K562 treated with DMSO at 1 percent for 24 hours (cell line): ENCODE measurements around the gene USB1. TPM values are rescaled to one million over a fixed set of nuclear protein-coding genes. Genes with fewer than 3 reads are reported as not detected.

Experiments
- total RNA-seq: library from RNA; unstranded; fragments of 300-600 nt; gene quantifications from 2 replicates; pipeline ENCODE4 v1.2.3, GENCODE V29; 2022; ENCODE audit warnings: low read depth; ENCODE audit not compliant: insufficient read depth

USB1 gene
- total RNA-seq: 93.4 and 98.8 TPM in 2 replicates

DNA sequence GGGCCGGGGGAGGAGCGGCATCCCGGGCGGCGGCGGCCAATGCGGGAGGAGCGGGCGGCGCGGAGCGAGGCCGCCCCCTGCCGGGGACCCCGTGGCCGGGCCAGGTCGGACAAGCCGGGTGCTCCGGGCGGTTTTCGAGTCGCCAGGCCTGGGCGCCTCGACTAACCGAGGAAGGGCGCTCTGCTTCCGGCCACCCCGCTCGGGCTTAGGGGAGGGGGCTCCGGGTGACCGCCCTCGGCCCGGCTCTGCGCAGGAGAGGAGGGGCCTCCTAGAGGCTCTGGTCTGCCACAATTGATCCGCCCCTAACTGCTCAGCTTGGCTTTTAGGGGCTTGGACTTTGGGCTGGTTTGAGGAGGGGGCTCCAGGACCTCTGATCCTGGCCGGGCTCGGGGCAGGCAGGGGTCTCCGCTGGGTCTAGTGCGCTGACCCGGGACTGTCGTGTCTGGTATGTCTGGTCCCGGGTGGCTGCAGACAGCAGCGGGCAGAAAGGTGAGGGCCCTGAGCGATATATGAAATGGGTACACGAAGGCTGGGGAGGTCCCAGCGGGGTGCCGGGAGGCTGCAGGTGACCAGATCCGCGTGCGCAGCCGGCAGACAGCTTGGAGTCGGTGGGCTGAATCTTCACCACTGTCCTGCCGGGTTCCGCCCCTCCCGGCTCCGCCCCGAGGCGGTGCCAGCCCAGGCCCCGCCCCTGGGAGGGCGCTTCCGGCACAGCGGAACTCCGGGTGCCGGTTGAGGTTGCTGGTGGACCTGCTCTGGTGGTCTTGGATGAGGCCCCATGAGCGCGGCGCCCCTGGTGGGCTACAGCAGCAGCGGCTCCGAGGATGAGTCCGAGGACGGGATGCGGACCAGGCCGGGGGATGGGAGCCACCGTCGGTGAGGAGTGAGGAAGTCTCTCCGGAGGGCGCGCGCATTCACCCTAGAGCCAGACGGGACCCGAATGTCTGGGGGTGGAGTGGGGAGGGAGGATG is at the start of gene USB1:
Gene USB1, plus strand, starts transcription at position 702 of the 971 bp plus-strand sequence. Its CDS starts 77 bp downstream, at position 779.

DNA sequence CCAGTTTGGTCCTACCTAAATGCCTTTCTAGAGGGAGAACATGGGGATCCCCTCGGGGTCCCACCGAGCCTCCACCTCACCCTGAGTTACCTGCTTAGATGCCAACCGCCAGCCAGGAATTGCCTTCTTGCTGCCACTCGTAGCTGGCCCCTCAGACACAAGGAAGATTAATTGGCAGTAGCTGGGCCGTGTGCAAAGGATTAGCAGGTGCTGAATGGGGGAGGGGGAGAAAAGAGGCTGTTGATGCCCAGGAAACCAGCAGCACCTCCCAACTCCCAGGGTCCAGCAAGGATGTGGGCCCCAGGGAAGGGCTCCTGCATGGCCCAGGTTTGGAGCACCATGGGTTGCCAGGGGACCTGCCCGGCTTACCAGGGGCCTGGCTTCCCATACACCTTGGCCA is 30.2 kb upstream of the USB1 start, which contains the start of gene CNGB1:
Gene CNGB1, minus strand, starts transcription at position 159 of the 400 bp plus-strand sequence. CDS start 3,842 bp downstream, outside the sequence.

GRCh38 chr16:57999971-58000705 is 1.1 kb upstream of the USB1 start, which contains the start of gene ZNF319:
Gene ZNF319 (minus strand): TSS chr16:58000672. CDS start chr16:57998265, 2,407 bp downstream.

DNA sequence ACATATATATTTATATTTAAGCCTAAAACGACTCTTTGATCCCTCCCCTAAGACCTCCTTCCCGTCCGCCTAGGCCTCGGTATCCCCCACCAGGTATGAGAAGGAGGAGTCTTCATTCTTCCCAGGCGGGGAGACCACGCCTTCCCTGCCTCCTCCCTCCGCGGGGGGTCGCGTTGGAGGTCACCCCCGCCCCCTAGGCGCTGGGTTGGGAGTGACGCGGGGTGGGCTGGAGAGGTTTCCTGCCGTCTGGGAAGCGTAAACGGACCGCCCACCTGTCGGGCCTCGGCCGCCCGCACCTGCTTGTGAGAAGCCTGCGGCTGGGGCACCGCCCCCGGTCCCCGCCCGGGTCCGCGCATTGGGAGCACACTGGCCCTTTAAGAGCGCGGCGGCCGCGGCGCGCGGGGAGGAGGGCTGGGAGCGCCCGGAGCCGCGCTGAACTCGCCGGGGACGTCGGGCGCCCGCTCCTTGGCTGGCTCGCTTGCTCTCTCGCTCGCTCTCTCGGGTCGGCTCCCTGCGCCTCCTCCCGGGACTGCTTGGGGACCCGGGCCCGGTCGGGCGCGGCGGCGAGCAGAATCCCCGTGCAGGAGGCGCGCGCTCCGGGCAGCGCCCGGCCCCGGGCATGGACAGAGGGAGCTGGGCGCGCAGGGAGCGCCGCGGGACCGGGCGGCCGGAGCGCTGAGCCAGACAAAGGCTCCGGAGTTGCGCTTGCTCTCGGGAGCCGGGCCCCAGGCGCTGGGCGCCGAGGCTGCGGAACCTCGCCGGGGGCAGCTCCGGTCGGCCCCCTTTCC is 24.3 kb downstream of the USB1 start, which contains the start of gene MMP15:
Gene MMP15, plus strand, starts transcription at position 404 of the 788 bp plus-strand sequence. CDS start 597 bp downstream, outside the sequence.

Other genes with a start within 250 kb of the USB1 start
- 70.4 and 87.2 TPM in 2 replicates for gene KIFC3, start 198.9 kb upstream of the USB1 start, total RNA-seq
- gene CNGB1, start 30.3 kb upstream of the USB1 start, total RNA-seq: not detected in 2 replicates
- gene ZNF319, start 735 bp upstream of the USB1 start, total RNA-seq: 11.2 and 16.3 TPM in 2 replicates
- 13.8 and 14.0 TPM in 2 replicates for gene MMP15, start 24.3 kb downstream of the USB1 start, total RNA-seq
- gene CFAP20, start 128.0 kb downstream of the USB1 start, total RNA-seq: 63.4 and 75.8 TPM in 2 replicates
- 88.2 and 92.1 TPM in 2 replicates for gene CSNK2A2, start 196.7 kb downstream of the USB1 start, total RNA-seq